Gastrocnemius medialis (tissue), 4 donors: ENCODE measurements around the gene ALG3. TPM values are rescaled to one million over a fixed set of nuclear protein-coding genes. Genes with fewer than 3 reads are reported as not detected.

Experiments used
- ATAC-seq, 2 donors: fragments of 150-250 bp; one replicate each; pipeline ENCODE4 v1.9.1; 2016
- DNase-seq, 2 donors: peaks; one replicate each; pipeline ENCODE4 v3.0.0-alpha.2; 2019
- H3K27ac ChIP-seq, 4 donors: fragments of 200-600 bp; sonication (generic); 1 replicate in 1 of 4; 2 replicates in 3 of 4; pipeline ENCODE4 v1.5.1; 2016 to 2018; ENCODE audit warnings: mild to moderate bottlenecking in 2 of 4, moderate library complexity in 1 of 4
- H3K27me3 ChIP-seq, 3 donors: fragments of 200-600 bp; sonication (generic) in 2 of 3; 1 replicate in 1 of 3; 2 replicates in 2 of 3; pipeline versions ENCODE4 v1.5.1 to v1.6.0; 2016 to 2019; ENCODE audit warnings: mild to moderate bottlenecking in 1 of 3, moderate library complexity in 1 of 3
- H3K36me3 ChIP-seq, 2 donors: fragments of 200-600 bp; sonication (generic) in 1 of 2; one replicate each; pipeline ENCODE4 v1.5.1; 2017 to 2018
- H3K4me1 ChIP-seq, 2 donors: fragments of 200-600 bp; sonication (generic) in 1 of 2; one replicate each; pipeline ENCODE4 v1.5.1; 2016 to 2017; ENCODE audit warnings: mild to moderate bottlenecking in 2 of 2
- H3K4me3 ChIP-seq, 4 donors: fragments of 200-600 bp; sonication (generic) in 3 of 4; 1 replicate in 1 of 4; 2 replicates in 3 of 4; pipeline ENCODE4 v1.5.1; 2016 to 2019; ENCODE audit warnings: mild to moderate bottlenecking in 2 of 4
- H3K9me3 ChIP-seq, 3 donors: fragments of 200-600 bp; sonication (generic) in 2 of 3; 1 replicate in 1 of 3; 2 replicates in 2 of 3; pipeline ENCODE4 v1.5.1; 2016 to 2019
- CTCF ChIP-seq, 5 experiments: fragments of 450-650 bp in 3 of 5; fragments of 200-600 bp in 2 of 5; sonication (generic) in 2 of 5; IDR thresholded peaks in 4 of 5; conservative IDR thresholded peaks in 1 of 5; 1 replicate in 4 of 5; 2 replicates in 1 of 5; pipeline ENCODE4 v1.5.1; 2016 to 2019; ENCODE audit warnings: antibody characterized with exemption in 5 of 5, mild to moderate bottlenecking in 3 of 5, moderate library complexity in 3 of 5
- POLR2A ChIP-seq, 2 donors: fragments of 450-650 bp; IDR thresholded peaks; one replicate each; pipeline ENCODE4 v1.6.1; 2017; ENCODE audit warnings: antibody characterized with exemption in 2 of 2, mild to moderate bottlenecking in 2 of 2, moderate library complexity in 2 of 2
- in situ Hi-C, 4 donors: fragments of 200-750 bp; cut with MboI; loops; one replicate each; pipeline versions ENCODE4 v1.15.0 to v1.8.0; 2017; ENCODE audit warnings: low sequenced_read_pairs in 4 of 4
- intact Hi-C: fragments of 100-400 bp; cut with DNase I; formaldehyde crosslinking; loops from one replicate; pipeline ENCODE4 v1.15.1; 2023; ENCODE audit warnings: low total_unique reads
- total RNA-seq, 4 donors: library from RNA; depleted of rRNA; stranded (reverse); fragments of >200 nt; gene quantifications; one replicate each; pipeline versions ENCODE4 v1.1.0 to v1.2.3, GENCODE V29; 2016

The ALG3 gene
- total RNA-seq, 4 donors from 2014 or later: 35.0 to 58.1 (median 50.1) TPM

- Histone ChIP-seq H3K27ac (no peak overlapping the region), H3K36me3 (peaks cover 0 to 34% of the 10 kb centered on the region in 2 donors), H3K9me3 (no peaks in the 10 kb centered on the region), H3K27me3 (no peaks in the 10 kb centered on the region), H3K4me1 (no peaks in the 10 kb centered on the region), H3K4me3 (no peak overlapping the region)
- no peak for ATAC-seq
- in situ Hi-C loops (loop anchor here in 2 of 4 donors (10.0 to 25.0 kb wide), 3 partner anchors 96 to 353 kb away; partner anchors contain the start of genes EIF2B5 (in 1 of the 2) and PARL (in 1 of the 2)), intact Hi-C loops (no loop called here)
- TF ChIP-seq POLR2A (IDR thresholded peaks at IDR 0.05) (no peak), CTCF (IDR thresholded peaks at IDR 0.05 in 4 of 5, conservative IDR thresholded peaks at IDR 0.05 in 1 of 5) (no peak)
- DNase-seq: no peak
Observed at GRCh38 chr3:184240384-184241140, 8.2 kb downstream of the ALG3 start.

GRCh38 chr3:184239708-184240107 lies 9.1 kb downstream of the ALG3 start:
- H3K4me1 ChIP-seq: no peaks in the 10 kb centered on the region
- H3K4me3 ChIP-seq: no peak overlapping the region
- in situ Hi-C loops: loop anchor here in 2 of 4 donors (10.0 to 25.0 kb wide), 3 partner anchors 95 to 352 kb away; partner anchors contain the start of genes EIF2B5 (in 1 of the 2) and PARL (in 1 of the 2)
- peaks cover 0 to 26% of the 10 kb centered on the region in 2 donors for H3K36me3 ChIP-seq
- ATAC-seq: no peak
- TF ChIP-seq CTCF (IDR thresholded peaks at IDR 0.05 in 4 of 5, conservative IDR thresholded peaks at IDR 0.05 in 1 of 5) (no peak), POLR2A (IDR thresholded peaks at IDR 0.05) (no peak)
- H3K27ac ChIP-seq: no peak overlapping the region
- H3K9me3 ChIP-seq: no peaks in the 10 kb centered on the region
- intact Hi-C loops: no loop called here
- H3K27me3 ChIP-seq: no peaks in the 10 kb centered on the region
- no peak for DNase-seq

GRCh38 chr3:184239221-184239620 lies 9.5 kb downstream of the ALG3 start:
- H3K27me3 ChIP-seq: no peaks in the 10 kb centered on the region
- intact Hi-C loops (no loop called here), in situ Hi-C loops (loop anchor here in 2 of 4 donors (25.0 kb wide), 2 partner anchors 102 to 352 kb away; partner anchors contain the start of genes EIF2B5 (in 1 of the 2) and PARL (in 1 of the 2))
- H3K27ac ChIP-seq: no peak overlapping the region
- H3K4me3 ChIP-seq: no peak overlapping the region
- no peaks in the 10 kb centered on the region for H3K9me3 ChIP-seq
- H3K36me3 ChIP-seq: peaks cover 0 to 21% of the 10 kb centered on the region in 2 donors
- TF ChIP-seq POLR2A (IDR thresholded peaks at IDR 0.05) (no peak), CTCF (IDR thresholded peaks at IDR 0.05 in 4 of 5, conservative IDR thresholded peaks at IDR 0.05 in 1 of 5) (no peak)
- H3K4me1 ChIP-seq: no peaks in the 10 kb centered on the region
- DNase-seq (no peak), ATAC-seq (no peak)

- H3K9me3 ChIP-seq: no peaks in the 10 kb centered on the region
- H3K27me3 ChIP-seq: no peaks in the 10 kb centered on the region
- no peak for DNase-seq
- no peak overlapping the region for H3K27ac ChIP-seq
- intact Hi-C loops (no loop called here), in situ Hi-C loops (loop anchor here in 2 of 4 donors (25.0 kb wide), 2 partner anchors 101 to 351 kb away; partner anchors contain the start of genes EIF2B5 (in 1 of the 2) and PARL (in 1 of the 2))
- TF ChIP-seq POLR2A (IDR thresholded peaks at IDR 0.05): no peak
- TF ChIP-seq CTCF (IDR thresholded peaks at IDR 0.05 in 4 of 5, conservative IDR thresholded peaks at IDR 0.05 in 1 of 5): no peak
- no peaks in the 10 kb centered on the region for H3K4me1 ChIP-seq
- peaks cover 0 to 12% of the 10 kb centered on the region in 2 donors for H3K36me3 ChIP-seq
- no peak overlapping the region for H3K4me3 ChIP-seq
- ATAC-seq: no peak
Observed at GRCh38 chr3:184238246-184238818, 10.4 kb downstream of the ALG3 start.
